HEK293 (cell line): Measurements from ENCODE around the gene KRTCAP2.

Experiments used
- CTCF ChIA-PET: fragments of 350-600 bp; formaldehyde crosslinking; extraction: SDS; loops from one replicate; lab custom pipeline; 2021; ENCODE audit warnings: antibody characterized with exemption; lab: Yijun Ruan, JAX
- POLR2A ChIA-PET: fragments of 300-600 bp; formaldehyde crosslinking; extraction: SDS; loops from one replicate; lab custom pipeline; 2020; ENCODE audit warnings: antibody characterized with exemption, inconsistent platforms; lab: Yijun Ruan, JAX
- H3K27ac ChIP-seq: fragments of 200-500 bp; sonication (Bioruptor generic); 2 replicates; pipeline ENCODE4 v1.5.1; 2014; ENCODE audit warnings: low read depth, low read length, control low read depth, inconsistent platforms; ENCODE audit errors: extremely low read depth
- H3K36me3 ChIP-seq, 2 experiments: fragments of 200-500 bp in 1 of 2; sonication (Bioruptor generic) in 1 of 2; 1 replicate in 1 of 2; 2 replicates in 1 of 2; pipeline ENCODE4 v1.5.1; 2014 to 2017; ENCODE audit warnings: inconsistent platforms in 2 of 2, low read length in 2 of 2; ENCODE audit not compliant: control insufficient read depth in 2 of 2, insufficient read depth in 1 of 2
- H3K4me1 ChIP-seq: fragments of 200-500 bp; sonication (Bioruptor generic); 2 replicates; pipeline ENCODE4 v1.5.1; 2014; ENCODE audit warnings: mild to moderate bottlenecking, low read length, inconsistent platforms; ENCODE audit not compliant: control insufficient read depth, insufficient read depth
- H3K4me3 ChIP-seq: 2 replicates; pipeline ENCODE4 v1.5.1; 2011; ENCODE audit warnings: low read depth, mild to moderate bottlenecking, control low read depth, low read length, moderate library complexity
- H3K9me3 ChIP-seq: fragments of 200-500 bp; sonication (Bioruptor generic); 2 replicates; pipeline ENCODE4 v1.5.1; 2014; ENCODE audit warnings: low read depth, low read length, inconsistent platforms; ENCODE audit not compliant: control insufficient read depth, insufficient read depth
- ATF2 ChIP-seq: fragments of 450-650 bp; formaldehyde crosslinking; IDR thresholded peaks from 2 replicates; pipeline ENCODE4 v1.5.1; 2016; ENCODE audit warnings: missing biosample characterization, missing genetic modification characterization, low read depth
- PRDM4 ChIP-seq: fragments of 450-650 bp; formaldehyde crosslinking; IDR thresholded peaks from 2 replicates; pipeline ENCODE4 v1.5.1; 2017; ENCODE audit warnings: missing biosample characterization, missing genetic modification characterization
- ZSCAN4 ChIP-seq: fragments of 450-650 bp; formaldehyde crosslinking; IDR thresholded peaks from 2 replicates; pipeline ENCODE4 v1.5.1; 2017; ENCODE audit warnings: missing biosample characterization, missing genetic modification characterization

The KRTCAP2 gene

DNA sequence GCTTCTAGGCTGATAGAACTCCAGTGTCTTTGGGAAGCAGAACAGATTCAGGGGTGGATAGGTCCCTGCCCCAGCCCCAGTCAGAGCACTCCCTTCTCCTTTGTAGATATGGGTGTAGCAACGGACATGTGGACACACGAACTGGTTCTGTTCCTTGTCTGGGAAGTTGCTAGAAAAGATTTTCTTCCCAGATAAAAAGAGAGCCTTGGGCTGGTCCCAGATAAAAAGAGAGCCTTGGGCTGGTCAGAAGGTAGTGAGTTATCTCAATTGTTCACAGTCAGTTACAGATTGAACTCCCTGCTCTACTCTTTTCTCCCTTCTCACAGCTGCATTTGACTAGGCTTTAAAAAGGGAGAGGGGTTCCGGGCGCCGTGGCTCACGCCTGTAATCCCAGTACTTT lies 52.9 kb downstream of the KRTCAP2 start:
- TF ChIP-seq ZSCAN4, result no peak
- TF ChIP-seq PRDM4, result no peak
- no peak for TF ChIP-seq ATF2

More for the DNA sequence above, 52.9 kb downstream of the KRTCAP2 start:
- Histone ChIP-seq H3K36me3 (no peaks in the 10 kb centered on the region), H3K9me3 (no peaks in the 10 kb centered on the region), H3K27ac (no peak overlapping the region), H3K4me3 (no peak overlapping the region), H3K4me1 (no peaks in the 10 kb centered on the region)
- ChIA-PET CTCF (interaction anchor here (1.4 to 4.2 kb wide), 2 partner anchors 29 to 35 kb away, joined by 7 to 30 read pairs; no protein-coding TSS in a partner anchor), POLR2A (no interaction called here)
